Sigmoid colon (tissue), 7 donors: ENCODE data around the gene PPP1R15B. TPM values are rescaled to one million over a fixed set of nuclear protein-coding genes. Genes with fewer than 3 reads are reported as not detected.
A peak's percentile ranks its signal among the peaks of the same experiment; 100 is the strongest.

Experiments
- DNase-seq: peaks from one replicate; pipeline ENCODE4 v3.0.0-alpha.2; 2019
- H3K27ac ChIP-seq, 4 donors: fragments of 200-600 bp; sonication (generic); one replicate each; pipeline ENCODE4 v1.5.1; 2016 to 2019; ENCODE audit warnings: mild to moderate bottlenecking in 1 of 4
- H3K27me3 ChIP-seq, 3 donors: fragments of 200-600 bp; sonication (generic); one replicate each; pipeline ENCODE4 v1.5.1; 2019; ENCODE audit warnings: mild to moderate bottlenecking in 1 of 3
- H3K36me3 ChIP-seq, 4 donors: fragments of 200-600 bp; sonication (generic); one replicate each; pipeline ENCODE4 v1.5.1; 2016 to 2019
- H3K4me1 ChIP-seq, 4 donors: fragments of 200-600 bp; sonication (generic); one replicate each; pipeline ENCODE4 v1.5.1; 2017 to 2019
- H3K4me3 ChIP-seq, 4 donors: fragments of 200-600 bp; sonication (generic); one replicate each; pipeline ENCODE4 v1.5.1; 2017 to 2019; ENCODE audit warnings: mild to moderate bottlenecking in 2 of 4, moderate library complexity in 1 of 4
- H3K9me3 ChIP-seq, 4 donors: fragments of 200-600 bp in 3 of 4; sonication (generic) in 3 of 4; one replicate each; pipeline versions ENCODE4 v1.5.1 to v1.6.1; 2013 to 2019
- CTCF ChIP-seq, 4 experiments: fragments of 450-650 bp in 3 of 4; fragments of 200-600 bp in 1 of 4; IDR thresholded peaks; one replicate each; pipeline ENCODE4 v1.5.1; 2016 to 2019; ENCODE audit warnings: antibody characterized with exemption in 4 of 4, mild to moderate bottlenecking in 3 of 4, moderate library complexity in 2 of 4
- EP300 ChIP-seq, 4 donors: sonication (generic); formaldehyde crosslinking; IDR thresholded peaks; one replicate each; pipeline ENCODE4 v1.6.1; 2017; ENCODE audit warnings: antibody characterized with exemption in 4 of 4
- POLR2A ChIP-seq, 2 donors: fragments of 450-650 bp; IDR thresholded peaks; one replicate each; pipeline ENCODE4 v1.6.1; 2016; ENCODE audit warnings: antibody characterized with exemption in 2 of 2, mild to moderate bottlenecking in 2 of 2, moderate library complexity in 2 of 2
- POLR2AphosphoS5 ChIP-seq, 4 donors: sonication (generic); formaldehyde crosslinking; IDR thresholded peaks; one replicate each; pipeline ENCODE4 v1.6.1; 2017; ENCODE audit warnings: antibody characterized with exemption in 4 of 4
- WGBS, 2 donors: extraction: QIAGEN DNeasy Blood & Tissue Kit; methylation state at CpG; one replicate each; pipeline ENCODE4 v1.1.7; 2013; 5-methylcytosine and 5-hydroxymethylcytosine counted together
- intact Hi-C: fragments of 100-400 bp; cut with DNase I; formaldehyde crosslinking; loops from one replicate; pipeline ENCODE4 v1.15.1; 2023
- polyA plus RNA-seq, 3 donors: library from polyadenylated mRNA; stranded (reverse); fragments of 200-250 nt; gene quantifications; one replicate each; pipeline ENCODE4 v1.2.3, GENCODE V29; 2013
- total RNA-seq, 4 donors: library from RNA; depleted of rRNA; stranded (reverse); fragments of >200 nt; gene quantifications; one replicate each; pipeline ENCODE4 v1.1.0, GENCODE V29; 2016
- donor health status: healthy with polysubstance abuse.
- donor health status: Bipolar disorder and iron deficiency.
- donor health status: healthy.

PPP1R15B gene
- total and polyA plus RNA-seq, 7 donors = 9.0 to 44.7 (median 40.0) TPM

- 65 to 84% methylated on average over 6 of the region's 6 CpGs for WGBS, 2 donors
- Histone ChIP-seq H3K27me3 (no peaks in the 10 kb centered on the region), H3K9me3 (no peaks in the 10 kb centered on the region), H3K4me3 (no peak overlapping the region), H3K4me1 (peaks cover 0 to 25% (median 13%) of the 10 kb centered on the region in 4 donors), H3K36me3 (peaks cover 11 to 70% (median 29%) of the 10 kb centered on the region in 4 donors), H3K27ac (no peak overlapping the region)
- intact Hi-C loops = no loop called here
- TF ChIP-seq POLR2AphosphoS5 (IDR thresholded peaks at IDR 0.05) = no peak
- TF ChIP-seq EP300 (IDR thresholded peaks at IDR 0.05) = no peak
- no peak for TF ChIP-seq CTCF (IDR thresholded peaks at IDR 0.05)
- TF ChIP-seq POLR2A (IDR thresholded peaks at IDR 0.05) = no peak
- no peak for DNase-seq
Measured at GRCh38 chr1:204400882-204401510, 10.6 kb downstream of the PPP1R15B start.

- intact Hi-C loops = no loop called here
- no peaks in the 10 kb centered on the region for H3K9me3 ChIP-seq
- H3K4me3 ChIP-seq = no peak overlapping the region
- peak overlapping the region in 1 of 4 donors; percentile 35 for H3K27ac ChIP-seq
- no peak for DNase-seq
- 48 to 66% methylated on average over 7 of the region's 7 CpGs for WGBS, 2 donors
- no peaks in the 10 kb centered on the region for H3K27me3 ChIP-seq
- H3K4me1 ChIP-seq = peaks cover 0 to under 1% (median 0%) of the 10 kb centered on the region in 4 donors
- TF ChIP-seq POLR2AphosphoS5 (IDR thresholded peaks at IDR 0.05) = peak in 1 of 4 donors; percentile 8
- TF ChIP-seq EP300 (IDR thresholded peaks at IDR 0.05) = no peak
- no peak for TF ChIP-seq POLR2A (IDR thresholded peaks at IDR 0.05)
- TF ChIP-seq CTCF (IDR thresholded peaks at IDR 0.05) = peak in 3 of 4 experiments; percentile 68 to 76 (median 69)
- peaks cover 6 to 46% (median 16%) of the 10 kb centered on the region in 4 donors for H3K36me3 ChIP-seq
Measured at GRCh38 chr1:204398197-204399125, 13.2 kb downstream of the PPP1R15B start.

- Histone ChIP-seq H3K4me1 (no peaks in the 10 kb centered on the region), H3K4me3 (no peak overlapping the region), H3K9me3 (no peaks in the 10 kb centered on the region), H3K36me3 (peaks cover 6 to 24% (median 11%) of the 10 kb centered on the region in 4 donors), H3K27me3 (no peaks in the 10 kb centered on the region), H3K27ac (no peak overlapping the region)
- intact Hi-C loops = no loop called here
- TF ChIP-seq POLR2AphosphoS5 (IDR thresholded peaks at IDR 0.05) = no peak
- no peak for TF ChIP-seq POLR2A (IDR thresholded peaks at IDR 0.05)
- no peak for TF ChIP-seq CTCF (IDR thresholded peaks at IDR 0.05)
- no peak for TF ChIP-seq EP300 (IDR thresholded peaks at IDR 0.05)
- DNase-seq = no peak
- 82 to 93% methylated on average over 4 of the region's 4 CpGs for WGBS, 2 donors
Measured at GRCh38 chr1:204396015-204396583, 15.5 kb downstream of the PPP1R15B start.

- TF ChIP-seq POLR2AphosphoS5 (IDR thresholded peaks at IDR 0.05) (no peak), POLR2A (IDR thresholded peaks at IDR 0.05) (no peak), EP300 (IDR thresholded peaks at IDR 0.05) (no peak), CTCF (IDR thresholded peaks at IDR 0.05) (no peak)
- H3K4me1 ChIP-seq = peaks cover 0 to 6% (median 0%) of the 10 kb centered on the region in 4 donors
- H3K9me3 ChIP-seq = no peaks in the 10 kb centered on the region
- H3K36me3 ChIP-seq = no peaks in the 10 kb centered on the region
- no peak for DNase-seq
- no peaks in the 10 kb centered on the region for H3K27me3 ChIP-seq
- no peak overlapping the region for H3K27ac ChIP-seq
- no peak overlapping the region for H3K4me3 ChIP-seq
- intact Hi-C loops = no loop called here
Measured at GRCh38 chr1:204391629-204392028, 20.0 kb downstream of the PPP1R15B start.
